GM12891 (cell line): ENCODE measurements around the gene PEX26.
"Not testable (repeated sequence)": the region's sequence is repeated elsewhere in the genome, so short reads cannot be mapped to it uniquely, and the experiment has no call there.

Experiments used
- DNase-seq: peaks from one replicate; pipeline ENCODE4 v3.0.0; 2011; ENCODE audit warnings: low spot score; ENCODE audit not compliant: insufficient read length
- FAIRE-seq: peaks from 2 replicates; lab custom pipeline; 2011; peaks lifted over from hg19 to GRCh38; lab: Jason Lieb, UNC
- PAX5 ChIP-seq: IDR thresholded peaks from 2 replicates; pipeline ENCODE4 v1.6.1; 2011; ENCODE audit warnings: low read length, moderate library complexity, mild to moderate bottlenecking; ENCODE audit not compliant: insufficient read depth, severe bottlenecking
- POLR2A ChIP-seq: IDR thresholded peaks from 2 replicates; pipeline ENCODE4 v1.6.1; 2011; ENCODE audit warnings: low read depth, low read length, control low read depth
- POLR2AphosphoS5 ChIP-seq: IDR thresholded peaks from 2 replicates; pipeline ENCODE4 v1.6.1; 2011; ENCODE audit warnings: low read depth, low read length, control low read depth
- POU2F2 ChIP-seq: IDR thresholded peaks from 2 replicates; pipeline ENCODE4 v1.6.1; 2011; ENCODE audit warnings: low read depth, mild to moderate bottlenecking, control low read depth, low read length, moderate library complexity
- SPI1 ChIP-seq: IDR thresholded peaks from 2 replicates; pipeline ENCODE4 v1.6.1; 2011; ENCODE audit warnings: low read depth, low read length, control low read depth
- TAF1 ChIP-seq: IDR thresholded peaks from 2 replicates; pipeline ENCODE4 v1.6.1; 2011; ENCODE audit warnings: low read depth, low read length, control low read depth

PEX26 gene

DNA sequence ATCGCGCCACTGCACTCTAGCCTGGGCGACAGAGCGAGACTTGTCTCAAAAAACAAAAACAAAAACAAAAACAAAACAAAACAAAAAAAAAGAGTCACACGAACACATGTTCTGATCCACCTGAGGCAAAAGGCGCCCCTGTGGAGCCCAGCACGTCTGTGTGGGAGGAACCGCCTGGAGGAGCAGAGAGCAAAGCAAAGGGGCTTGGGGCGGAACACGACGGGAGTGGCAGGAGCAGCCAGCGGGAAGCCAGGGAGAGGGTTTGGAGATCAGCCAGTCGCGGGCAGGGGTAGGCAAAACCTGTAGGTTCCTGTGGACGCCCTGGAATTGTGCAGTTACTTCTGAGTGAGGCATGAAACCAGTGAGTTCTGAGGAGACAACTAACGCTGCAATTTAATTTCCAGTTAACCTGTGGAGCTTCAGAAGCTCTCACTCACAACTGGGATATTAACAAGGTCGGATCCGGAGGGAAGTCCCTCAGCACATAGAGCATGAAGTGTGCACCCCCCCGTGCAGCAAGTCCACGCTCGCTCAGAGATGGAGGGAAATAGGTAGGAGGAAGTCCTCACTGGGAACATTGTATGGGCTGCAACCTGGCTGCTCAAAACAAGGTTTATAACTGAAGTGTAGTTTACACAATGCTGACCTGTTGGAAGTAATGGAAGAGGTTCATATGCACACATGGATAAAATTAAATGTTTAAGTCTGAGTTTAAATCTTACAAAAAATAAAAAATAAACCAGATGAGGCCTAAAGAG is 59.0 kb downstream of the PEX26 start:
- TF ChIP-seq POLR2AphosphoS5, result no peak
- no peak for TF ChIP-seq POLR2A
- TF ChIP-seq PAX5, result no peak
- no peak for DNase-seq
- no peak for FAIRE-seq

GRCh38 chr22:18141004-18141403 is 63.2 kb downstream of the PEX26 start:
- not testable (repeated sequence) for FAIRE-seq, DNase-seq

DNA sequence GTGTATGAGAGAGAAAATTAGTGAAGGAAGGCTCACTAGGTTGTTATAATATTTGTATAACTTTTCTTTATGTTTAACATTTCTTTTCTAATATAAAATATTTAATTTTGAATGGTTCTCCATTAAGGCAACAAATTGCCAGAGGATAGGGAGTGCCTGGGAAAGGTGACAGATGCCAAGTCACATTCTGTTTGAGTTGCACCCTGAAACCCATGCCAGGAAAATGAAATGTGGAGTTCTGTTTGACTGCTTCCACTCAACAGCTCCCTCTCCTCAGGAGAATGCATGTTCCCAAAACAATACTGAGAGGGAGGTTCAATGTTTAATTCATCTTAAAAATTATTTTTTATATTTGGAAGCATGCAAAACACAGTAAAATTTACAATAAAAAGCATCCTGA is 66.3 kb downstream of the PEX26 start:
- DNase-seq (no peak), FAIRE-seq (no peak)
- TF ChIP-seq SPI1, result no peak
- TF ChIP-seq TAF1, result no peak
- no peak for TF ChIP-seq POLR2AphosphoS5
- TF ChIP-seq POU2F2, result no peak
- TF ChIP-seq PAX5, result no peak
- TF ChIP-seq POLR2A, result no peak

- DNase-seq (no peak), FAIRE-seq (no peak)
- TF ChIP-seq SPI1 (no peak), POU2F2 (no peak)
Observed at GRCh38 chr22:18145676-18146388, 68.0 kb downstream of the PEX26 start.

DNA sequence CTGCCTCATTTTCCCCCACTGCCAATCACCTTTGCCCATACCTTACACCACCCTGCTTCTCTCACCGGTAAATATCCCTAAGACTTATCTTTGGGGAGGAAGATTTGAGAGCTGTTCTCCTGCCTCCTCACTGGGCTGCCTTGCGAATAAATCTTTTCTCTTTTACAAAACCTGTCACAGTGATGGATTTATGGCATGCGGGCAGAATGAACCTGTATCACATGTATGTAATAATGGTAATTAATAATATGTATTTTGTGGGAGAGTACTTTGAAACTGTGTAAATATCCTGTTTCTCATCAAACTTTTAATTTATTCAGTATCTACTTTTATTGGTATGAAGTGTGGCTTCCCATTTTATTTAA is 68.6 kb downstream of the PEX26 start:
- FAIRE-seq, result no peak
- TF ChIP-seq POLR2AphosphoS5 (no peak), PAX5 (no peak), POU2F2 (no peak)
- DNase-seq, result no peak

DNA sequence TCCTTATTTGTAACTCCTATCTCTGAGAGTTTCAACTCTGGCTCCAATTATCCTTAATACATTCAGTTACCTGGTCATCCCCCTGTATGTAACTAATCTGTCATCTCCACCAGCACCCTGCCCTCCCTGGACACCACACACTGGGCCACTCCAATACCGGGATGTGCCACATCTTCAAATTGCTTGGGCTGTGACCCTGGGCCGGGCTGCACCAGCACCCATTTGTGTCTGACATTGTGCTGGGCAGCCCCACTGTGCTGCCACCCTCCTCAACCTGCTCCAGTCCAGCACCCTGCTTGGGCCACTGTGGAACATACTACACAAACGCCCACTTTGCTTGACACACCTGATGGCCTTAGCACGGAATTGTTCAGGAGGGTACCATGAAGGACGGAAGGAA is 70.0 kb downstream of the PEX26 start:
- FAIRE-seq, result no peak
- no peak for DNase-seq

DNA sequence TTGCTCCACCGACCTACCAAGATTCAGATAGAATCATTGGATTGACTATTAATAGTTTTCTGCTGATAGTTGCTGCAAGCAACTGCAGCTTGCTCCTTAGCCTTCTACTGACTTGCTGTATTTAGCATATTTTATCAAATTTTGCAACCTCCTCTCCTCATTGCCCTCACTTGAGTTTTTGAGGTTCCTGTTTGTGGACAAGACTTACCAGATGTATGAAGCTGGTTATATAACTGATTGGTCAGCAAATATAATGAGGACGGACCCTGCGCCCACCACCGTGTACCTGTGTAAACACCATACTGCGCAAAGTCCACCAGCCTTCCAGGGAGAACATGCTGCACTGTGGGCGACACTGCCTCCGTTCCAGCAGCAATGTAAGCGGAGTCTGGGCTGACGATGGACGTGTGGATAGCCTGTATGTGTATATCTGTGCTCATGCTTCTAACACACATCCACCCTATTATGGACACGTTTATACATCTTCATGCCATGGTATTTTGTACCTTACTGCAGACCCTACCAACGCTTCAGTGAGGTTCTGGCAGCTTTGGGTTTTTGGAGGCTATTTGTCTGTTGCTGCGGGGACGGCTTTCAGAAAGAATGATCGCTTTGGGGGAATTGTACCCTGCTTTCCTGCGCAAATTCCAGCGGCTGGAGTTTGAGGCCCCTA is 70.6 kb downstream of the PEX26 start:
- FAIRE-seq, result peak; percentile 52

More for the DNA sequence above, 70.0 kb downstream of the PEX26 start:
- no peak for TF ChIP-seq TAF1
- TF ChIP-seq PAX5, result no peak
- no peak for TF ChIP-seq SPI1
- TF ChIP-seq POLR2A, result no peak
- no peak for TF ChIP-seq POU2F2
- no peak for TF ChIP-seq POLR2AphosphoS5

DNA sequence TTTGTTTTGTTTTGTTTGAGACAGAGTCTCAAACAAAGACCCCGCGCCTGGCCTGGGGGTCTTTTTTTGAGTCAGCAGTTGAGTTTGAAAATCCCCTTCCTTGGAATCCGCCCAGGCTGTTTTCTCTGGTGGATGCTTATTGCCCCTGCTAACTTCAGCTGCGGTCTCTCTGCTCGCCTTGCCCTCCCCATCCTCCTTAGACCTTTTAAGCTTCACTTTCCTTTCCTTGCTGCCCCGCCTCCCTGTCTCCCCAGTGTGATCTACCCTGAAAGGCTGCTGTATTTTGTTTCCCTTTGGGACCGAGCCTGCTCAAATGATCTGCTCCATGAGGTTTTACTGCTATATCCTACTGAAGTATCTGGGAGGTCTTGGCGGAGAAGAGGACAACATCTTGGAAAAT is 74.7 kb downstream of the PEX26 start:
- TF ChIP-seq POLR2A (no peak), POLR2AphosphoS5 (no peak), TAF1 (no peak), PAX5 (no peak), POU2F2 (no peak), SPI1 (no peak)
- no peak for DNase-seq
- no peak for FAIRE-seq

More for the DNA sequence above, 70.6 kb downstream of the PEX26 start:
- TF ChIP-seq SPI1 (no peak), POU2F2 (no peak), PAX5 (no peak), TAF1 (no peak), POLR2A (no peak), POLR2AphosphoS5 (no peak)
- DNase-seq, result no peak

- no peak for FAIRE-seq
- no peak for TF ChIP-seq SPI1
- TF ChIP-seq POLR2A, result no peak
- no peak for TF ChIP-seq POU2F2
- no peak for TF ChIP-seq TAF1
- no peak for TF ChIP-seq POLR2AphosphoS5
- no peak for TF ChIP-seq PAX5
- DNase-seq, result no peak
Observed at GRCh38 chr22:18154821-18155390, 77.1 kb downstream of the PEX26 start.
